ENCODE measurements around the gene SH2B3.

Gene SH2B3

GRCh38 chr12:111409780-111410430 lies 4.2 kb downstream of the SH2B3 start:
- DNase-seq = no peak

DNA sequence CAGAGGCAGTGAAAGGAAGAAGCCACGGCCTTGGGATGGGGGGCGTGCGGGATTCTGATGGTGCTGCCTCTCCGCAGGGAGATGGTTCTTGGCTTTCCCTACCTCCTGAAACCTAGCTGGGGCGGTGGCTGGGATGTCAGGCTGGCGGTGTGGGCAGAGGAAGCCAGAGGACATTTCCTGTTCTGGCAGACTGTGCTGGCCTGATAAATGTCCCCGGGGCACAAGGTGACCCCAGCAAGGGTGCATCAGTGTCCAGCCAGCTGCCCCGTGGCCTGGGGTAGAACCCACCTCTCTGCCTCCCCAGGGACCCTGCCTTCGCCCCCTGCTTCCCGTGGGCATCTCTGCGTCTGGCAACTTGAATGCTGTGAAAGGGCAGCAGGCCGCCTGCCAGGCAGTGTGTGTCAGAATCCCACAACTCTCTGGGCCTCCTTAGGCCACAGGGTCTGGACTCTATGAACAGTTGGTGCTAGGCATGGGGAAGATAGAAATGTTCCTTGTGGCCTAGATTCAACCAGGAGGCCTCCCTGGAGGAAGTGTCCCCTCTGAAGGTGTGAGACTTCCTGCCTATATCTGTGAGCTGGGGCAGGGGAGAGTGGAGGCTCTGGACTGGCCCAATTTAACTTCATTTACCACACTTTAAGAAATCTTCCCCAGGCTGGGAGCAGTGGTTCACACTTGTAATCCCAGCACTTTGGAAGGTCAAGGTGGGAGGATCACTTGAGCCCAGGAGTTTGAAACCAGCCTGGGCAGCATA lies 4.9 kb downstream of the SH2B3 start:
- no peak for DNase-seq

DNA sequence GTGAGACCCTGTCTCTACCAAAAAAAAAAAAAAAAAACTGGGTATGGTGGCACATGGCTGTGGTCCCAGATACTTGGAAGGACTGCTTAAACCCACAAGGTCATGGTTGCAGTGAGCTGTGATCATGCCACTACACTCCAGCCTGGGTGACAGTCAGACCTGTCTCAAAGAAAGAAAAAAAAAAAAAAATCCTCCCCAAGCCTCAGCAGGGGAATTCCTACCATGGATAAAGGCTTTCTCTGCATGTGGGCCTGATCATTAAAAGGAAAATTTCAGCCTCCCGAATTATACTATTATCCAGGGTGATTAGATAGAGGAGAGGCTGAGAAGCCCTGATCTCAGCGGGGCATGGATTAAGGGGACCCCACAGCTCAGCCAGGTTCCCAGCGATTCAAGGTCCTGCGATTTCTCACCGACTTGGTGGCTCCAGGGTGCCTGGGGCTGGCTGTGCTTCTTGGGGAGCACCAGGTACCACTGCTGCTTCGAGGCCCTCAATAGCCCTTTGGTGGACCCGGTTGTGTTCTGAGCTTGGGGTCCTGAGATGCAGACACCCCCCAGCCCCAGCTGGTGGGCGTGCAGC lies 5.6 kb downstream of the SH2B3 start:
- no peak for DNase-seq

DNA sequence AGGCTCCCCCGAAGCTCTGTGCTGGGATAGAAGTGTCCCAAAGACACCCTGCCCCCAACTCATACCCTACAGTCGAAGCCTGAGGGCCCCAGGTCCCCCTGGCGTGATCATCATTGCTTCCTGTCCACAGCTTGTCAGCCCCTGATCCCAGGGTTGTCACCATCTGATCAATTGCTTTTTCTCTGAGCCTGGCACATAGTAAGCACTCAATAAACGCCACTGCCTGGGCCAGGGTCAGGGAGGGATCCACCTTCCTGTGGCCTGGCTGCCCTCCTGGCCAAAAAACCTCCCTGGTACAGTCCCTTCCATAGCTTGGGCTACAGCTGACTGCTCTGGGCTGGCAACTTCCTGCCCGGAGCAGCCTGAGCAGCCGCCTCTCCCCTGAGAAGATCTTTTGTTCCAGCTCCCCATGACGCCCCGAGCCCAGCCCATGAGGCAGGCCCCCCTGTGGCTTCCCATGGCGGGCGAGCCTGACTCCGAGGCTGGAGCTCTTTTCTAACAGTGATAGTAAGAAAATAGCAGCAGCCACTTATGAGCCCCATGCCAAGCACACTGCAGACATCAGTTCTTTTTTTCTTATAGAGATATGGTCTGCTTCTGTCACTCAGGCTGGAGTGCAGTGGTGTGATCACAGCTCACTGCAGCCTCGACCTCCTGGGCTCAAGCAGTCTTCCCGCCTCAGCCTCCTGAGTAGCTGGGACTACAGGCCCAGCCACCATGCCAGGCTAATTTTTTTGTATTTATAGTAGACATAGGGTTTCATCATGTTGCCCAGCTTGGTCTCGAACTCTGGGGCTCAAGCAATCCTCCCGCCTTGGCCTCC lies 6.5 kb downstream of the SH2B3 start:
- DNase-seq = no peak

DNA sequence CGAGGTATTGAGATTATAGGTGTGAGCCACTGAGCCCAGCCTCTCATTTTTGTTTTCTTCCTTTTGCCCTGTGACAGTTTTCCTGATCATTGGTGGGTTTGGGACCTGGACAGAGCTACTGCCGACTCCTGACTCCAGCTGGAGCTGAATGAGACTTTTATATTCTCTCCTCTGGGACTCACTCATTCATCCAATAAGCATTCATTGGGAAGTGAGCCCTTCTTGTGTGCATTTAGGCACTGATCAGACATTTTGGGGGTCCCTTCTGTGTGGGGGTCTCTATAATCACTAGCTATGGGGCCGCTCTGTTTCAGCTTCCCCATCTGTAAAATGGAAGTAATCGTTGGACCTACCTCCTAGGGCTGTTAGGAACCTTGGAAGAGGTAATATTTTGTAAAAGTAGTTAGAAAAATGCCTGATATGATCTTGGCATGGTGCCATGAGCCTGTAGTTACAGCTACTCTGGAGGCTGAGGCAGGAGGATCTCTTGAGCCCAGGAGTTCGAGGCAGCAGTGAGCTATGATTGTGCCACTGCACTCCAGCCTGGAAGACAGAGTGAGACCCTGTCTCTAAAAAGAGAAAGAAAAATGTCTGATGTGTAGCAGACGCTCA lies 7.2 kb downstream of the SH2B3 start:
- DNase-seq = no peak

GRCh38 chr12:111413442-111414086 lies 7.8 kb downstream of the SH2B3 start:
- no peak for DNase-seq

- DNase-seq = no peak
These were observed 9.1 kb downstream of the SH2B3 start for GRCh38 chr12:111414711-111415252.

- DNase-seq = no peak
These were observed 11.6 kb downstream of the SH2B3 start for GRCh38 chr12:111417290-111417689.

GRCh38 chr12:111417784-111418593 lies 12.3 kb downstream of the SH2B3 start:
- DNase-seq = no peak

DNA sequence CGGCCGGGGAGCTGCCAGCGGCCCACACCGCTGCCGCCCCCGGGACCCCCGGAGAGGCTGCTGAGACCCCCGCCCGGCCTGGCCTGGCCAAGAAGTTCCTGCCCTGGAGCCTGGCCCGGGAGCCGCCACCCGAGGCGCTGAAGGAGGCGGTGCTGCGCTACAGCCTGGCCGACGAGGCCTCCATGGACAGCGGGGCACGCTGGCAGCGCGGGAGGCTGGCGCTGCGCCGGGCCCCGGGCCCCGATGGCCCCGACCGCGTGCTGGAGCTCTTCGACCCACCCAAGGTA lies 12.8 kb downstream of the SH2B3 start:
- no peak for DNase-seq

DNA sequence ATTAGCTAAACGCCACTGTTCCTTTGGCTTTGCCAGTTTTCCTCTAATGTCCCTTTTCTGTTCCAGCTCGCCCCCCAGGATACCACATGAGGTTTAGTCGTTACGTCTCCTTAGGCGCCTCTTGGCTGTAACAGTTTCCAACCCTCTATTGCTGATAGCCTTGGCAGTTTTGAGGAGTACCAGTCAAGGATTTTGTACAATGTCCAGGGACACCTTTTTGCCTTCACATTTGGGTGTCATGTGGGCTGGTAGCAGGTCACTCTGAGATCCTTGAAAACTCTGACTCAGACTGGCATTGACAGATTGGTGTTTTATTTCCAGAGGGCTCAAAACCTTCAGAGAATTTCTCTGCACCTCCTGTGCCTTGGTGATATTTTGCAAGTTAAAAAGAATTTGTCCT lies 14.1 kb downstream of the SH2B3 start:
- no peak for DNase-seq

DNA sequence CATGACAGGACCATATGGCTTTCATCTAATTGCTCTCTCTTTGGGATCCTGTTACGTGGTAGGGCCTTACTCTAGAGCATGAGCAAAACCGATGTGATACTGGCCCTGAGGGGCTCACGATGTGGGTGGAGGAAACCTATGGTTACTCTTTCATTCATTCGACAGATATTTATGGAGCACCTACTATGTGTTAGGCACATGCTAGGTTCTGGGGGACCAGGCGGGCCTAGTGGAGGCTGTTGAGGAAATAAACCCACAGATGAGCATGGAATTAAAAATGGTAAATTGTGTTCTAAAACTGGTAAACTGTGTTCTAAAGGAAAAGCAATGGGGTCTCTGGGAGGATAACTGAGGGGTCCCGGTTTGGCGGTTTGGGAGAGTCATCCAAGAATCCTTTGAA lies 14.8 kb downstream of the SH2B3 start:
- no peak for DNase-seq

- DNase-seq = no peak
These were observed 18.6 kb downstream of the SH2B3 start for GRCh38 chr12:111424189-111424792.

DNA sequence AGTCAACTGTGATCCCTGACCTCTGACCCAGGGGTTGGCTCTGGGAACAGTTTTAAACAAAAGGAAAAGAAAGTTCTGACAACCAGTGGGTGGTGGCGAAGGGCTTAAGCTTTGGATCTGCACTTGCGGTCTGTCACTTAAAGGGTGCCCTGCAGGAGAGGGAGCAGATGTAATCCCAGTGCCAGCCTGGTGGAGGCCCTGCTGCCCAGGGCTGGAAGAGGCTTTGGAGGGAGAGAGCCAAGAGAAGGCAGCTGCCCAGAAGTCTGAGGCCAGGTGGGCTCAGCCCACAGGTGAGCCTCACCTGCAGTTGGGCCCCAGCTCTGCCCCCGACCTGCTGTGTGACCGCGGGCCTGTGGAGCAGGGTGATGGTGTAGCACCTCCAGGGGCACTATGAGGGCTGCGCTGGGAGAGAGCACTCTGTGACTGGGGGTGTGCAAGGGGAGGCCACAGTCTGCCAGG lies 19.1 kb downstream of the SH2B3 start:
- DNase-seq = no peak

DNA sequence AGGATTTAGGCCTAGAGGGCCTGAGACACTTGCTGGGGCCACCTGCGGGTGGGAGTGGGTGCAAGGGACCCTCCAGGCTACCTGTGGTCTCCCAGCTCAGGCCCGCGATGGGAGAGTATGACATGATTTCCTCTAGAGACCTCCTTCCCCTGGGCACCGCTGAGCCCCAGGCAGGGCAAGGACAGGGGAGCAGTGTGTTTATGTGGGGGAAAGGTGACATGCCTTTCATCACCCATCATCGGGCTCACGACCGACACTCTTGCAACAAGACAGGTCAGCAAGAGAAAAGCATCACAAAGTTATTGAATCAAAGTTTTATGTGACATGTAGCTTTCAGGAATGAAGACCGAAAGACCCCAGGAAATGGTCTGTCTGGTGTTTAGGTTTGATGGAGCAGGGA lies 19.9 kb downstream of the SH2B3 start:
- DNase-seq = no peak

- no peak for DNase-seq
These were observed 20.8 kb downstream of the SH2B3 start for GRCh38 chr12:111426344-111427185.

DNA sequence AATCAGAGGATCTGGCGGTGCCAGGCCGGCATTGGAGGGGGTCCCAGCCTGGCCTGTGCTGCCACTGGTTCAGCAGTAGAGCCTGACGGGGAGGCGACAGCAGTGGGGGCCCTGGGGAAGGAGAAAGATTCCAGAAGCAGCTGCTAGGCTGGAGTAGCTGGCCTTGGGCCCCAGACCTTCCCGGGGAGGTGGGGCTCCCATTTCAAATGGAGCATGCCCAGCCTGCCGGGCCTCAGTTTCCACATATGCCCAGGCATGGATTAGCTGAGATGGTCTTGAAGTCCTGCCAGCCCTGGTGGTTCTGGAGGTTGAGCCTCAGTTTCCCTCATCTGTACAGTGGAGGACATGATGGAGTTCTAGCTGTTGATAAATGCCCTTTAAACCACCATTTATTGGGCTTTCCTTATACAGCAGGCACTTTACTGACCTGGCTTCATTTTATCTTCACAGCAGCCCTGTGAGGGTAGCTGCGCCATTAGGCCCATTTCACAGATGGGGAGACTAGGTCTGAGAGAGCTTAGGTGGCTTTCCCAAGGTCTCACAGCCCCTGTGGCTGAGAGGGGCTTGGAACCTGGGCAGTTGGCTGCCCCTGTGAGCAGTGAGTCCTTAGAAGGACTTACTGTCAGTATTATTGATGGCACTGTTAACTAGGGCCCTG lies 21.8 kb downstream of the SH2B3 start:
- no peak for DNase-seq

GRCh38 chr12:111428081-111428727 lies 22.5 kb downstream of the SH2B3 start:
- DNase-seq = no peak

GRCh38 chr12:111428728-111429175 lies 23.0 kb downstream of the SH2B3 start:
- DNase-seq = no peak

Measured in activated CD4-positive, alpha-beta T cell treated with anti-CD3 and anti-CD28 coated beads for 1 hour (primary cell).